ENCODE results near the gene LCP2.

LCP2 gene

GRCh38 chr5:170256571-170256970 lies 41.0 kb downstream of the LCP2 start:
- Histone ChIP-seq H3K27ac (no peak overlapping the region), H3K9me3 (no peaks in the 10 kb centered on the region), H3K4me1 (no peaks in the 10 kb centered on the region), H3K27me3 (peaks cover 0 to 6% of the 10 kb centered on the region in 2 donors), H3K36me3 (peaks cover 0 to 8% (median 0%) of the 10 kb centered on the region in 3 donors), H3K4me3 (no peak overlapping the region)
- TF ChIP-seq CTCF (IDR thresholded peaks at IDR 0.05): no peak
- DNase-seq: no peak
- intact Hi-C loops (cut with DNase I; ENCODE audit: low total_unique reads): no loop called here

GRCh38 chr5:170254056-170254455 lies 43.5 kb downstream of the LCP2 start:
- no peak for DNase-seq
- Histone ChIP-seq H3K36me3 (peaks cover 0 to 3% (median 0%) of the 10 kb centered on the region in 3 donors), H3K4me1 (no peaks in the 10 kb centered on the region), H3K27ac (no peak overlapping the region), H3K27me3 (peaks cover 0 to 6% of the 10 kb centered on the region in 2 donors), H3K4me3 (no peak overlapping the region), H3K9me3 (no peaks in the 10 kb centered on the region)
- no peak for TF ChIP-seq CTCF (IDR thresholded peaks at IDR 0.05)
- intact Hi-C loops (cut with DNase I; ENCODE audit: low total_unique reads): no loop called here

- Histone ChIP-seq H3K27me3 (peaks cover 0 to 6% of the 10 kb centered on the region in 2 donors), H3K4me3 (no peak overlapping the region), H3K9me3 (no peaks in the 10 kb centered on the region), H3K36me3 (peaks cover 0 to 3% (median 0%) of the 10 kb centered on the region in 3 donors), H3K4me1 (no peaks in the 10 kb centered on the region), H3K27ac (no peak overlapping the region)
- intact Hi-C loops (cut with DNase I; ENCODE audit: low total_unique reads): no loop called here
- no peak for TF ChIP-seq CTCF (IDR thresholded peaks at IDR 0.05)
- no peak for DNase-seq
Observed at GRCh38 chr5:170252720-170253350, 44.7 kb downstream of the LCP2 start.

- intact Hi-C loops (cut with DNase I; ENCODE audit: low total_unique reads): no loop called here
- Histone ChIP-seq H3K27ac (no peak overlapping the region), H3K4me3 (no peak overlapping the region), H3K4me1 (no peaks in the 10 kb centered on the region), H3K27me3 (peaks cover 0 to 6% of the 10 kb centered on the region in 2 donors), H3K36me3 (peaks cover 0 to 3% (median 0%) of the 10 kb centered on the region in 3 donors), H3K9me3 (no peaks in the 10 kb centered on the region)
- DNase-seq: no peak
- no peak for TF ChIP-seq CTCF (IDR thresholded peaks at IDR 0.05)
Observed at GRCh38 chr5:170252109-170252508, 45.5 kb downstream of the LCP2 start.

GRCh38 chr5:170251462-170251861 lies 46.1 kb downstream of the LCP2 start:
- peaks cover 0 to 10% of the 10 kb centered on the region in 2 donors for H3K27me3 ChIP-seq
- no peak overlapping the region for H3K4me3 ChIP-seq
- H3K4me1 ChIP-seq: no peaks in the 10 kb centered on the region
- peaks cover 0 to 3% (median 0%) of the 10 kb centered on the region in 3 donors for H3K36me3 ChIP-seq
- H3K27ac ChIP-seq: no peak overlapping the region
- DNase-seq: no peak
- H3K9me3 ChIP-seq: no peaks in the 10 kb centered on the region
- intact Hi-C loops (cut with DNase I; ENCODE audit: low total_unique reads): no loop called here
- no peak for TF ChIP-seq CTCF (IDR thresholded peaks at IDR 0.05)
